RWPE1 (cell line): ENCODE data around the gene NBPF6.
"Not testable (repeated sequence)": the region's sequence is repeated elsewhere in the genome, so short reads cannot be mapped to it uniquely, and the experiment has no call there.

Source experiments
- CTCF ChIA-PET: fragments of 350-600 bp; sonication (Branson Sonifier 250); formaldehyde crosslinking; extraction: SDS; loops from one replicate; lab custom pipeline; 2021; lab: Yijun Ruan, JAX
- POLR2A ChIA-PET: fragments of 400-600 bp; formaldehyde crosslinking; extraction: SDS; loops from one replicate; lab custom pipeline; 2020; ENCODE audit warnings: antibody characterized with exemption; ENCODE audit not compliant: low non-redundant PET; lab: Yijun Ruan, JAX
- DNase-seq: peaks from one replicate; pipeline ENCODE4 v3.0.0; 2012; ENCODE audit warnings: low spot score
- H3K27ac ChIP-seq: fragments of 450-650 bp; 2 replicates; pipeline ENCODE4 v1.5.1; 2017
- CTCF ChIP-seq: fragments of 450-650 bp; conservative IDR thresholded peaks from 2 replicates; pipeline ENCODE4 v1.5.1; 2017; ENCODE audit warnings: low read depth, mild to moderate bottlenecking

NBPF6 gene

GRCh38 chr1:108503062-108503733 lies 53.1 kb downstream of the NBPF6 start:
- TF ChIP-seq CTCF: no peak
- H3K27ac ChIP-seq: no peak overlapping the region
- POLR2A ChIA-PET: no interaction called here
- CTCF ChIA-PET: no interaction called here
- DNase-seq: peak; percentile 25

- no peak overlapping the region for H3K27ac ChIP-seq
- ChIA-PET POLR2A (no interaction called here), CTCF (interaction anchor here (0.6 kb wide), 1 partner anchor 415 kb away, joined by 7 read pairs; no protein-coding TSS in a partner anchor)
- no peak for DNase-seq
- TF ChIP-seq CTCF: no peak
Observed at GRCh38 chr1:108504447-108504846, 54.3 kb downstream of the NBPF6 start.

- no peak for TF ChIP-seq CTCF
- ChIA-PET POLR2A (no interaction called here), CTCF (no interaction called here)
- no peak for DNase-seq
- no peak overlapping the region for H3K27ac ChIP-seq
Observed at GRCh38 chr1:108505763-108506070, 55.6 kb downstream of the NBPF6 start.

GRCh38 chr1:108511764-108512163 lies 61.6 kb downstream of the NBPF6 start:
- POLR2A ChIA-PET: no interaction called here
- TF ChIP-seq CTCF: no peak
- no peak for DNase-seq
- CTCF ChIA-PET: interaction anchor here (0.7 to 2.6 kb wide), 5 partner anchors 44 to 132 kb away, joined by 3 to 22 read pairs (median 5); partner anchors contain the start of gene EEIG2
- H3K27ac ChIP-seq: no peak overlapping the region

GRCh38 chr1:108512239-108513043 lies 62.3 kb downstream of the NBPF6 start:
- ChIA-PET CTCF (interaction anchor here (0.6 to 2.6 kb wide), 12 partner anchors 11 to 380 kb away, joined by 3 to 22 read pairs (median 4); partner anchors contain the start of genes EEIG2 and PRPF38B), POLR2A (no interaction called here)
- DNase-seq: peak; percentile 42
- TF ChIP-seq CTCF: peak; percentile 82
- no peak overlapping the region for H3K27ac ChIP-seq

GRCh38 chr1:108513044-108513415 lies 62.9 kb downstream of the NBPF6 start:
- TF ChIP-seq CTCF: no peak
- CTCF ChIA-PET: interaction anchor here (0.6 to 2.6 kb wide), 11 partner anchors 11 to 379 kb away, joined by 3 to 22 read pairs (median 3); partner anchors contain the start of genes EEIG2 and PRPF38B
- no peak overlapping the region for H3K27ac ChIP-seq
- DNase-seq: no peak
- POLR2A ChIA-PET: no interaction called here

- CTCF ChIA-PET, POLR2A ChIA-PET, H3K27ac ChIP-seq, DNase-seq: not testable (repeated sequence)
Observed at GRCh38 chr1:108513914-108514313, 63.8 kb downstream of the NBPF6 start.

- CTCF ChIA-PET, DNase-seq, POLR2A ChIA-PET, H3K27ac ChIP-seq: not testable (repeated sequence)
Observed at GRCh38 chr1:108517301-108517897, 67.3 kb downstream of the NBPF6 start.
